NCI-H1694 (cell line): ENCODE measurements around the gene XIRP2.
"Not testable (repeated sequence)": the region's sequence is repeated elsewhere in the genome, so short reads cannot be mapped to it uniquely, and the experiment has no call there.

Experiments used
- DNase-seq: peaks from one replicate; lab custom pipeline; 2025; lab: John Stamatoyannopoulos, UW

XIRP2 gene

DNA sequence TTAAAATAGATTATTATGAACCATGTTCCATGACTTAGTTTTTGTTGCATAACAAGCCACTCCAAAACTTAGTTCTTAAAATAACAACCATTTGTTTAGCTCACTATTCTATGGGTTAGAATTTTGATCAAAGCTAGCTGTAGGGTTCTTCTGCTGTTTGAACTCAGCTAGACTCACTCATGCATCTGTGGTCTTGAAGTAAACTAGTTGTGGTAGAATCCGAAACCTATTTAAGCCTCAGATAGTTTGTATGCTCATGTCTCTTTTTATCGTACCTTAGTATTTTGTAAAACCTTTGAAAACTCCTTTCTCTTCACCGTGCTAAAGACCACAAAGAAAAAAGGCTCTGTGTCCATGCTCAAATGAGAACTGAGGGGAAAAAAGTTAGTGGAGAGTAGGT is 166.6 kb downstream of the XIRP2 start:
- DNase-seq: no peak

GRCh38 chr2:167057446-167057845 is 169.2 kb downstream of the XIRP2 start:
- no peak for DNase-seq

- no peak for DNase-seq
These were observed 170.9 kb downstream of the XIRP2 start for GRCh38 chr2:167059173-167059572.

- no peak for DNase-seq
These were observed 181.6 kb downstream of the XIRP2 start for GRCh38 chr2:167069855-167070254.

GRCh38 chr2:167075708-167076107 is 187.4 kb downstream of the XIRP2 start:
- DNase-seq: not testable (repeated sequence)

- not testable (repeated sequence) for DNase-seq
These were observed 210.7 kb downstream of the XIRP2 start for GRCh38 chr2:167098931-167099330.

DNA sequence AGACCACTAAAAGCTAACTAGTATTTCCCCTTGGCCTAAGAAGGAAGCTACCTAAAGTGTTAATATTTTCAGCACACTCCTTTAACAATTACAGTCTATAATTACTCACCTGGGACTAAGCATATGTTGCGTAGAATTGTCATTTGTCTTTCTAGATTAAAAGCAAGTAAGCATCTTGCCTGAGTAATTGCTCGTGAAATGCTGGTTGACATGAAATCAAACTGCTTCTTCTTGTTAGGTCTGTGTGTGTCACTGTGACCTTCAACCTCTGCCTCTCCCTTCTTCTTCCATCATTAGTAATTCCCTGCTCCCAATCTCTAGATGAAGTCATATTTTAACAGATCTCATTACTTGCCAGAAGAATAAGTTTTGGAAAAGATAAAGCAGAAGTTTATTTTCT is 212.2 kb downstream of the XIRP2 start:
- DNase-seq: no peak

- DNase-seq: no peak
These were observed 214.9 kb downstream of the XIRP2 start for GRCh38 chr2:167103028-167103756.

- DNase-seq: no peak
These were observed 215.5 kb downstream of the XIRP2 start for GRCh38 chr2:167103757-167104133.

- no peak for DNase-seq
These were observed 216.4 kb downstream of the XIRP2 start for GRCh38 chr2:167104691-167105090.

GRCh38 chr2:167109682-167110081 is 221.4 kb downstream of the XIRP2 start:
- DNase-seq: not testable (repeated sequence)

GRCh38 chr2:167110345-167110744 is 222.1 kb downstream of the XIRP2 start:
- no peak for DNase-seq

DNA sequence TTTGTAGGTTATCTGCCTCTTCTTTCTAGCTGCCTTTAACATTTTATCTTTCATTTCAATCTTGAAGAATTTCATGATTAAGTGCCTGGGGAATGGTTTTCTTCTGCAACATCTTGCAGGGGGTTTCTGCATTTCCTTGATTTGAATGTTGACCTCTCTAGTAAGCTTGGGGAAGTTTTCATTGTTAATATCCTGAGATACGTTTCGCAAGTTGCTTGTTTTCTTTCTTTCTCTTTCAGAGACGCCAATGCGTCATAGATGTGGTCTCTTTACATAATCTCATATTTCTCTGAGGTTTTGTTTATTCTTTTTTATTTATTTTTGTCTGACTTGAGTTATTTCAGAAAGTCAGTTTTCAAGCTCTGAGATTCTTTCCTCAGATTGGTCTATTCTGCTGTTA is 225.7 kb downstream of the XIRP2 start:
- no peak for DNase-seq

DNA sequence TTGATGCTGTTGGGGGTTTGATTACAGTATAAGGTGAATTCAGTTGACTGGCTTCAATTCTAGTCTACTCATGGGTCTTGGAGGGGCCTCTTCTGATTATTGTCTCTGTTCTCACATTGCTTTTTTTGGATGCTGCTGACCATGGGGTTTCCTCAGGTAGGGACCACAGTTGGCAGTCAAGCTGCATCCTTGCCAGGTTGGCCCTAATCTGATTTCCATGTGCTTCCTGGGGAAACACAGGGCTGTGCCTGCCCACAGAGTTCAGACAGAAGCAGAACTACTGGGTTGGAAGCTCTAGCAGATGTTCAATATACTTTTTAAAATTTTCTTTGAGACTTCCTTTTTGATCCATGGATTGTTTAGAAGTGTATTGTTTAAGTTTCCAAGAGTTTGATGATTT is 227.3 kb downstream of the XIRP2 start:
- DNase-seq: no peak

- no peak for DNase-seq
These were observed 234.1 kb downstream of the XIRP2 start for GRCh38 chr2:167122389-167122788.

- DNase-seq: no peak
These were observed 237.9 kb downstream of the XIRP2 start for GRCh38 chr2:167126165-167126564.

DNA sequence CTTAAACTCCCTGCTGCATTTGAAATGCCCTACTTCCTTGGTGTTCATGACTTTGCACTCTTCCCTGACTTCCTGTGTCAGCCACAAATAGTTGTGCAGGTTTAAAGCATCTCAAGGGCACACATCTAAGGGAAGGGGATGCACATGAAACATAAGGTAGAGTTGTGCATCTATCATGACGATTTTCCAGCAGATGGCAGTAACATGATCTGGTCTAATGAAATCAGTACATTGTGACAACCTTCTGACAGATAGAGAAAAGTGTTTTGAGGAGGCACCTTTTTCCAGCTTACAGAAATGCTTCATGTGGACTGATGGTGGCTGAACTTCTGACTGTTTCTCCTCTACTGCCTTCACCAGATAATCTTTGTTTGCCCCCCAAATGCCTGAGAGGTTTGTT is 238.9 kb downstream of the XIRP2 start:
- peak; percentile 74 for DNase-seq

GRCh38 chr2:167128130-167128529 is 239.8 kb downstream of the XIRP2 start:
- DNase-seq: no peak

DNA sequence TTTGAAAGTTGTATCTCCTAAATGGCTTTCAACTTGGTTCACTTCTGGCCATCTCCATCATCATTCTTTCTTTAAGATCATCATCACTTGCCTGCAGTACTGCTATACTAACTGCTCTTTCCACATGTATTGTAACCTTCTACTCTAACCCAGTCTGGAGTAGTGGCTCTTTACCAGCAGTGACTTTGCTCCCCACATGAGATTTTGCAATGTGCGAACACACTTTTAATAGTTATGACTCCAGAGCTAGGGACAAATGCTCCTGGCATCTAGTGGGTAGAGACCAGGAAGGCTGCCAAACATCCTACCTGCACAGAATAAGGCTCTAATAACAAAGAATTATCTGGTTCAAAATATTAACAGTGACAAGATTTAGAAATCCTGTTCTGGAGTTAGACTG is 243.8 kb downstream of the XIRP2 start:
- no peak for DNase-seq

GRCh38 chr2:167132906-167133555 is 244.8 kb downstream of the XIRP2 start:
- no peak for DNase-seq

- DNase-seq: no peak
These were observed 245.3 kb downstream of the XIRP2 start for GRCh38 chr2:167133614-167134013.

GRCh38 chr2:167134381-167135072 is 246.2 kb downstream of the XIRP2 start:
- no peak for DNase-seq

DNA sequence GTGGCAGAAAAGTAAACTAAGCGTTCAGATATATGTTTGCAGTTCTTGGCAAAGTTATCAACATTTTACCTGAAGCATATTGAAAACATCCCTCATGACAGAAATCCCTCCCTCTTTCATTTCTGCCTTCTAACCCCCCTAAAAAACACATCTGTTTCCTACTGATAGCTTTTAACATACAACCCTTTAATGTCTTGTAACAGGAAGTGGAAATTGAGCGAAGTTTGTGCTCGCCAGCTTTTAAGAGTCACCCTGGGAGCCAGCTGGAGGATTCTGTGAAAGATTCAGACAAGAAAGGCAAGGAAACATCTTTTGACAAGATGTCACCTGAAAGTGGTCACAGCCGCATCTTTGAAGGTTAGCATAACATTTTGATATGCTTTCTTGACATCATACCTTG is 247.4 kb downstream of the XIRP2 start:
- DNase-seq: no peak
